AG04449 (cell line): Measurements from ENCODE around the gene BEST2.

ENCODE experiments used
- CTCF ChIA-PET: fragments of 350-600 bp; formaldehyde crosslinking; extraction: SDS; loops from one replicate; lab custom pipeline; 2021; ENCODE audit warnings: antibody characterized with exemption; lab: Yijun Ruan, JAX
- POLR2A ChIA-PET: fragments of 400-600, 350-600 bp; formaldehyde crosslinking; extraction: SDS; loops from one replicate; lab custom pipeline; 2020; ENCODE audit warnings: antibody characterized with exemption, inconsistent platforms; lab: Yijun Ruan, JAX
- DNase-seq: peaks from one replicate; pipeline ENCODE4 v3.0.0-alpha.2; 2010; ENCODE audit warnings: low read depth, low spot score
- H3K4me3 ChIP-seq: 2 replicates; pipeline ENCODE4 v1.5.1; 2011; ENCODE audit warnings: low read depth, mild to moderate bottlenecking, control low read depth, low read length
- TF ChIP-seq, protein P1 (sequence below): IDR thresholded peaks from one replicate; pipeline ENCODE4 v1.5.1; 2011; ENCODE audit warnings: mild to moderate bottlenecking, moderate library complexity, low read length, control low read depth, inconsistent platforms; ENCODE audit not compliant: insufficient read depth; ENCODE audit errors: missing control alignments

BEST2 gene

DNA sequence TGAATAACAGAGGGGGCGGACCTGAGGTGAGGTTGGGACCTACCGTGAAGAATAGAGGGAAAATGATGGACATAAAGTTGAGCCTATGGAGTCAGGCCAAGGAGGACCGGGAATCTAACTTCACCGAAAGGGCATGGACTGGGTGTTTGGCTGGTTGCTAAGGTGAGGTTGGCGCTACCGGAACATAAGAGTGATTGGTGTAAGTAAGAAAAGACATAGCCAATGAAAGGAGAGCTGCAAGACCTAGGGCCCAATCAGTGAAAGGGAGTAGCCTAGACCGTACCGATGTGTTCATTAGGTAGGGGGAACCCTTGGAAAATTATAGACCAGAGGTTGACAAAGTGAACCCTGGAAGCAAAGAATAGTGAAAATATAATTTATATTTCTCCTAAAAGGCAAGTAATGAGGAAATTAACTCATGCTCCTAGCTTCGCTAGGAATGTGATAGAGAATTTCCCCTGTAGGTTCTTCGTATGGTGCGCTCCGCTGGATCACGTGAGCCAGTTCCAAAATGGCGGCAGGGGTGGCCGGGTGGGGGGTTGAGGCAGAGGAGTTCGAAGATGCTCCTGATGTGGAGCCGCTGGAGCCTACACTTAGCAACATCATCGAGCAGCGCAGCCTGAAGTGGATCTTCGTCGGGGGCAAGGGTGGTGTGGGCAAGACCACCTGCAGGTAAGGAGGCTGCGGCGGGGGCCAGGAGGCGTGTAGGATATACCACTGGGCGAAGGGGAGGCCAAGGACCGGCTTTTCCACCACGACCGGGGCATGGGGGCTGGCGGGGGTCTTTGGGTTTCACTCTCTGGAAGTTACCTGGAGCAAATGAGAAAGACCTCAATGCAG lies 14.4 kb upstream of the BEST2 start, which contains the start of gene GET3:
TSS of gene GET3 (plus strand) at position 503 of the 840 bp plus-strand sequence. CDS start at position 512, 9 bp downstream.
- CTCF ChIA-PET, result interaction anchor here (1.0 to 31.4 kb wide), 7 partner anchors 20 to 71 kb away, joined by 3 to 660 read pairs (median 4); partner anchors contain the start of genes MAN2B1 and WDR83
- H3K4me3 ChIP-seq, result peak within 1 kb of the TSS; percentile 93
- POLR2A ChIA-PET, result interaction anchor here (0.5 to 1.0 kb wide), 8 partner anchors 14 to 404 kb away, joined by 3 to 9 read pairs (median 4); partner anchors contain the start of genes JUNB and ZNF563
- peak; percentile 100 for DNase-seq
- TF ChIP-seq, protein P1, sequence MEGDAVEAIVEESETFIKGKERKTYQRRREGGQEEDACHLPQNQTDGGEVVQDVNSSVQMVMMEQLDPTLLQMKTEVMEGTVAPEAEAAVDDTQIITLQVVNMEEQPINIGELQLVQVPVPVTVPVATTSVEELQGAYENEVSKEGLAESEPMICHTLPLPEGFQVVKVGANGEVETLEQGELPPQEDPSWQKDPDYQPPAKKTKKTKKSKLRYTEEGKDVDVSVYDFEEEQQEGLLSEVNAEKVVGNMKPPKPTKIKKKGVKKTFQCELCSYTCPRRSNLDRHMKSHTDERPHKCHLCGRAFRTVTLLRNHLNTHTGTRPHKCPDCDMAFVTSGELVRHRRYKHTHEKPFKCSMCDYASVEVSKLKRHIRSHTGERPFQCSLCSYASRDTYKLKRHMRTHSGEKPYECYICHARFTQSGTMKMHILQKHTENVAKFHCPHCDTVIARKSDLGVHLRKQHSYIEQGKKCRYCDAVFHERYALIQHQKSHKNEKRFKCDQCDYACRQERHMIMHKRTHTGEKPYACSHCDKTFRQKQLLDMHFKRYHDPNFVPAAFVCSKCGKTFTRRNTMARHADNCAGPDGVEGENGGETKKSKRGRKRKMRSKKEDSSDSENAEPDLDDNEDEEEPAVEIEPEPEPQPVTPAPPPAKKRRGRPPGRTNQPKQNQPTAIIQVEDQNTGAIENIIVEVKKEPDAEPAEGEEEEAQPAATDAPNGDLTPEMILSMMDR, result no peak

- POLR2A ChIA-PET, result interaction anchor here (0.7 to 1.0 kb wide), 2 partner anchors 15 to 25 kb away, joined by 3 to 4 read pairs; no protein-coding TSS in a partner anchor
- TF ChIP-seq, protein P1, result no peak
- peak overlapping the region; percentile 93 for H3K4me3 ChIP-seq
- CTCF ChIA-PET, result interaction anchor here (0.8 to 31.4 kb wide), 9 partner anchors 21 to 110 kb away, joined by 3 to 660 read pairs (median 3); partner anchors contain the start of genes MAN2B1 and WDR83
- no peak for DNase-seq
Measured at GRCh38 chr19:12737835-12738351, 13.7 kb upstream of the BEST2 start.

GRCh38 chr19:12745166-12745897 lies 6.3 kb upstream of the BEST2 start:
- TF ChIP-seq, protein P1, result no peak
- DNase-seq, result no peak
- CTCF ChIA-PET, result interaction anchor here (0.6 to 31.4 kb wide), 2 partner anchors 17 to 103 kb away, joined by 4 to 660 read pairs; no protein-coding TSS in a partner anchor
- no peak overlapping the region for H3K4me3 ChIP-seq
- POLR2A ChIA-PET, result no interaction called here

- no peak overlapping the region for H3K4me3 ChIP-seq
- ChIA-PET POLR2A (no interaction called here), CTCF (interaction anchor here (31.4 kb wide), 1 partner anchor 14 kb away, joined by 660 read pairs; no protein-coding TSS in a partner anchor)
- DNase-seq, result no peak
- TF ChIP-seq, protein P1, result no peak
Measured at GRCh38 chr19:12748489-12748888, 3.1 kb upstream of the BEST2 start.

DNA sequence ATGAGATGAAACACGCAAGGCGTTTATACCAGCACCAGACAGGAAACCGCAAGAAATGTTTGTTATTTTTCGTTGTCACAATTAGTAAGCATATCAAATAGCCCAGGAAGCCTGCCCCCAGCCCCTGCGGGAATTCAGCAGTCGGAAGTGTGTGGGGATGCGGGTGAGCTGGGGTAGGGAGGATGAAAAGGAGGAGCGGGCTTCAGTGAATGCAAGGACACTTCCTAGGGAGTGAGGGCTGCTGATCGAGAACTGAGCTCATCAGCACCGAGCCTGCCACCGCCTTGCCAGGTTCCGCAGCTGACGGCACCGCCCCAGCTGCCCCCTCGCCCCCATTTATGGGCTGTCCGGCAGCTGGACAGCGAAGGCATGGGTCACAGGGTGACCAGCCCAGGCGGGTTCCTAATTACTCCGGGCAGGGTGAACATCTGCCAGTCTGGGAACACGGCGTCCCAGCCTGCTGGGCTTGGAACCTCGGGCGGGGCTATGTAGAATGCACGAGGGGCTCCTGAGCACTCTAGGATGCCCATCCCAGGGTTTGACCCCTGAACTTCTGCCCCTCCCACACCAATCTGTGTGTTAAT lies 1.6 kb upstream of the BEST2 start:
- TF ChIP-seq, protein P1, result no peak
- ChIA-PET CTCF (interaction anchor here (0.9 to 31.4 kb wide), 5 partner anchors 11 to 98 kb away, joined by 3 to 660 read pairs (median 4); no protein-coding TSS in a partner anchor), POLR2A (interaction anchor here (1.6 kb wide), 1 partner anchor 41 kb away, joined by 3 read pairs; the partner anchor contains the start of gene JUNB)
- H3K4me3 ChIP-seq, result no peak overlapping the region
- DNase-seq, result no peak
